HUDEP-2 (cell line): Measurements from ENCODE around the gene PKP1.
A peak's percentile ranks its signal among the peaks of the same experiment; 100 is the strongest.

Source experiments
- DNase-seq, 76 experiments: peaks; one replicate each; lab custom pipeline; 2025; ENCODE audit not compliant: unreplicated experiment in 76 of 76; lab: John Stamatoyannopoulos, UW

PKP1 gene

GRCh38 chr1:201304126-201304525, 20.8 kb downstream of the PKP1 start:
- no peak for DNase-seq

- DNase-seq, result no peak
These were observed 22.5 kb downstream of the PKP1 start for GRCh38 chr1:201305815-201306214.

GRCh38 chr1:201307231-201307630, 23.9 kb downstream of the PKP1 start:
- no peak for DNase-seq

- DNase-seq, result peak in 71 of 76 experiments; percentile 4 to 84 (median 64)
These were observed 24.6 kb downstream of the PKP1 start for GRCh38 chr1:201307760-201308499.

- peak in 71 of 76 experiments; percentile 4 to 78 (median 57) for DNase-seq
These were observed 26.1 kb downstream of the PKP1 start for GRCh38 chr1:201309416-201309815.

GRCh38 chr1:201310251-201310985, 27.1 kb downstream of the PKP1 start:
- DNase-seq, result no peak

GRCh38 chr1:201310986-201311355, 27.7 kb downstream of the PKP1 start:
- DNase-seq, result no peak

GRCh38 chr1:201311356-201312011, 28.2 kb downstream of the PKP1 start:
- DNase-seq, result no peak

GRCh38 chr1:201312298-201312697, 29.0 kb downstream of the PKP1 start:
- DNase-seq, result peak in 2 of 76 experiments; percentile 2 to 8

- DNase-seq, result no peak
These were observed 29.8 kb downstream of the PKP1 start for GRCh38 chr1:201313086-201313485.

GRCh38 chr1:201316556-201316955, 33.2 kb downstream of the PKP1 start:
- no peak for DNase-seq

- no peak for DNase-seq
These were observed 34.2 kb downstream of the PKP1 start for GRCh38 chr1:201317551-201317950.

- DNase-seq, result no peak
These were observed 35.4 kb downstream of the PKP1 start for GRCh38 chr1:201318504-201319340.

- no peak for DNase-seq
These were observed 36.3 kb downstream of the PKP1 start for GRCh38 chr1:201319631-201320030.

GRCh38 chr1:201320168-201320788, 37.0 kb downstream of the PKP1 start:
- DNase-seq, result no peak

- DNase-seq, result no peak
These were observed 38.6 kb downstream of the PKP1 start for GRCh38 chr1:201321826-201322390.

GRCh38 chr1:201322653-201323510, 39.6 kb downstream of the PKP1 start:
- DNase-seq, result no peak

- DNase-seq, result no peak
These were observed 41.0 kb downstream of the PKP1 start for GRCh38 chr1:201324306-201324705.
